Tongue (tissue), 2 donors: ENCODE measurements around the gene TMEM212. TPM values are rescaled to one million over a fixed set of nuclear protein-coding genes. Genes with fewer than 3 reads are reported as not detected.
A peak's percentile ranks its signal among the peaks of the same experiment; 100 is the strongest.
"Not testable (repeated sequence)": the region's sequence is repeated elsewhere in the genome, so short reads cannot be mapped to it uniquely, and the experiment has no call there.

ENCODE experiments used
- DNase-seq: peaks from one replicate; pipeline ENCODE4 v3.0.0-alpha.2; 2015
- total RNA-seq: library from RNA; depleted of rRNA; stranded (reverse); fragments of >200 nt; gene quantifications from one replicate; pipeline ENCODE4 v1.2.3, GENCODE V29; 2014

The TMEM212 gene
- total RNA-seq, 1 donor from 2014 or later: not detected

DNA sequence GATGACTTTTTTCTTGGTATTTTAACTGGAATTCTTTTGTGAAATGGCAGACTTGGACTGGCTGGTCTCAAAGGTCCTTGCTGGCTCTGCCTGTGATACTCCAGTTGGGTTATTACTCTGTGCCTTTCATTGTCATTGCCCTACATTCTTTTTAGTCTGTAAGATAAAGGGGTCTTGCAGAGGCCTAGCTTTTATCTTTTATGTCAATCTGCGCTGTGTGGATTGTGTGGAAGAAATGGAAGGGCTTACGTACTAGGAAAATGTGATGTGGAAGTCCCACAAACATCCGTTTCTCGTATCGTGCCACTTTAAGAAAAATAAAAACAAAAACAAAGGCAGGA is 8.7 kb upstream of the TMEM212 start:
- DNase-seq: no peak

DNA sequence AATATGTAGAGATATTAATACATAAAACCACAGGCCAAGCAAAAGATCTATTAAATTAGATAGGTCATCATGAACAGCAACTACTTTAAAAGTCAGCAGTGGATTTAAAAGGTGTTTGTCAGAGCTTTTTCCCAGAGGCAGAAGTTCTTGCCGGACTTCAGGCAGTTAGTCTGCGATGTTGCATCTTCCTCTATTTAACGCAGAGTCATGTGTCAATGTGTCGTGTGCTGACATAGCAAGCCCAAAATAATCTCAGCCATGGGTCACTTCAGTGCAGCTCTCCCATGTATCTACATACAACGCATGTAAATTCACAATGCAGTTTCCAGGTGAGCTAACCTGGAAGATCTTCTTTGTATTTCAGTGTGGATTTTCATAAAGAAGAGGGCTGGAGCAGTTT is 8.0 kb upstream of the TMEM212 start:
- no peak for DNase-seq

DNA sequence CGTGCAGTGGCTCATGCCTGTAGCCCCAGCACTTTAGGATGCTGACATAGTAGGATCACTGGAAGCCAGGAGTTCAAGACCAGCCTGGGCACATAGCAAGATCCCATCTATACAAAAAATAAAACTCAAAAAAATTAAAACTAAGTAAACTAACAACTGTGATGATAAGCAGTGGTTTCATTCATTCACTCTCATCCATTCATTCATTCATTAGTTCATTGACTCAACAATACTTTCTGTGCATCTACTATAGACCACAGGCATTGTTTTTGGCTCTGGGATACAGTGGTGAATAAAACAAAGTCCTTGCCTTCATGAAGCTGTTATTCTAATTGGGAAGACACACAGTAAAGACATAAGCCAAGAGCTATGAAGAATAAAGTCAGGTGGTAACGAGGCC is 7.5 kb upstream of the TMEM212 start:
- no peak for DNase-seq

DNA sequence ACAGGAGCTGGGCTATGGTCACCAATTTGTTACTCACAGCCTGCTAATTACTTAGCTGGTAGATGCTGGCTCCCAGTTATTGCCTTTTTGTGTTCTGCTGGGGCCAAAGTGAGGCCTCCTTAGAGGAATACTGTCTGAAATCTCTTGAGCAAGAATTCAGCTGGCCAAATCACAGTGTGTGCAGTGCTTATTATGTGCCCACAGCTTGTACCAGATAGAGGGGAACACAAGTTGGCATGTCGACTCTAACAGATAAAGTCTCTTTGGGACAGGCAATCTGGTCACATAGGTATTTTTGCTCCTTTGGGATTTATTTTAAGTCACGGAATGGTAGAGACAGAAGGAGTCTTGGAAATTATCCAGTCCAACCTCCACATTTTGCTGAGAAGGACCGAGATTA is 6.3 kb upstream of the TMEM212 start:
- DNase-seq: no peak

DNA sequence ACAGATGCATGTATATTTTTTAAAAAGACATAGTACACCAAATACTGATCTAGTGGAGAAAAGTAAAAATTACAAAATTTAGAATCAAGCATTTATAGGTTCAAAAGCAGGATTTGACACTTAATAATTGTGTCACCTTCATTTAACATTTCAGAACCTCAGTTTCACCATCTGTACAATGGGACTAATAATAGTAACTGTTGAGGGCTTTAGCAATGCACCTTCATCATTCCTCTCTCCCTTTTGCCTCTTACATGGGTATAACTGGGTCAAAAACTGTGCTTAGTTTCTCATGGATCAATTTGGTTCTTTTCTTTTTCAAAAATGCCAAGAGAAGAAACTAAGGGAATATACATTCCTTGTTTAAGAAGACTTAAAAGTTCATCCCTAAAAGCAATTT is 5.5 kb upstream of the TMEM212 start:
- no peak for DNase-seq

DNA sequence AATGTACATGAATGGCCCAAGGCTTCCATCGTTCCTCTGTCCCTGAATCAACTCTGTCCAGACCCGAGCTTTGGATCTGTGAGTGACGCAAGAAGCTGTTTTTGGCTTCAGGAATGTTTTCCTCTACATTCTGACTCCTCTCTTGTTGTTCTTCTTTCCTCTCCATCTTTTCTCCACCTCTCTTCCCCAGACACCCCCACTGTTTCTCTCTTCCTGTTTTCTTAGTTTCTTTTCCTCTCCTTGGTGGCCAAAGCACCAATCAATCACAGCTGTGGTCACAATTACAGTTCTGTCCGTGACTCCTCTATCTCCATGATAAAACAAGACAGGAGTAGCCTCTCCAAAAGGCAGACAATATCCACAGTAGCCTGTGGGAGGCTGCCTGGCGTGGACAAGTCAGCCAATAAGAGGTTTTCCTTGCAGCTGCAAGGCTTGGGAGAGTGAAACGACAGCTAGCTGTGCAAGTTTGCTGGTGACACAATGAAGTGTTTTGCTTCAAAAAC is 4.9 kb upstream of the TMEM212 start:
- DNase-seq: peak; percentile 71

DNA sequence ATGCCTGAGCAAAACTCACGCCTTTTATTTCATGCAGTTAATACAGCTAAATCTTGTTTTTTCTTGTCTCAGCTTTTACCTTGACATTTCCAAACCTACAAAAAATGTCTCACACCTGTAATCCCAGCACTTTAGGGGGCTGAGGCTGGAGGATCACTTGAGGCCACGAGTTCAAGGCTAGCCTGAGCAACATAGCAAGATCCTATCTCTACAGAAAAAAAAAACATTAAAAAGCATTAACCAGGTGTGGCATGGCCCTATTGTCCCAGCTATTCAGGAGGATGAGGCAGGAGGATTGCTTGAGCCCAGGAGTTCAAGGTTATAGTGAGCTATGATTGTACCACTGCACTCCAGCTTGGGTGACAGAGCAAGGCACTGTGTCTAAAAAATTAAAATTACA is 3.9 kb upstream of the TMEM212 start:
- DNase-seq: no peak

DNA sequence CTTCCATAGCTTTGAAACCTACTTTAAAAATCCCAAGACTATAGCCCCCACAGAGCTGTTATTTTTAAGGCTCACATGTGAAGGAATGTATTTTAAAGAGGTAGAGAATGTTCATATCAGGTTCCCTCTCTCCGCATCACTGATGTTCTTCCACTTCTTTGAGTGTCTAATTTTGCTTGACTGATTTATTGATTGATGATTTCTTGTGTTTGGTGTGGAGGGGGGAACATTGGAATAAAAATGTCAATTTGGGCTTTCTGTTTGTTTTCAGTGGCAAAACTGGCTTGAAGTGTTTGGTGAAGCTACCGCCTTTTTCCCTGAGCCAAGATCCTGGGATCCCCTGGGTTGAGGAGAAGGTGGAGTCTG is 2.7 kb upstream of the TMEM212 start:
- DNase-seq: no peak

DNA sequence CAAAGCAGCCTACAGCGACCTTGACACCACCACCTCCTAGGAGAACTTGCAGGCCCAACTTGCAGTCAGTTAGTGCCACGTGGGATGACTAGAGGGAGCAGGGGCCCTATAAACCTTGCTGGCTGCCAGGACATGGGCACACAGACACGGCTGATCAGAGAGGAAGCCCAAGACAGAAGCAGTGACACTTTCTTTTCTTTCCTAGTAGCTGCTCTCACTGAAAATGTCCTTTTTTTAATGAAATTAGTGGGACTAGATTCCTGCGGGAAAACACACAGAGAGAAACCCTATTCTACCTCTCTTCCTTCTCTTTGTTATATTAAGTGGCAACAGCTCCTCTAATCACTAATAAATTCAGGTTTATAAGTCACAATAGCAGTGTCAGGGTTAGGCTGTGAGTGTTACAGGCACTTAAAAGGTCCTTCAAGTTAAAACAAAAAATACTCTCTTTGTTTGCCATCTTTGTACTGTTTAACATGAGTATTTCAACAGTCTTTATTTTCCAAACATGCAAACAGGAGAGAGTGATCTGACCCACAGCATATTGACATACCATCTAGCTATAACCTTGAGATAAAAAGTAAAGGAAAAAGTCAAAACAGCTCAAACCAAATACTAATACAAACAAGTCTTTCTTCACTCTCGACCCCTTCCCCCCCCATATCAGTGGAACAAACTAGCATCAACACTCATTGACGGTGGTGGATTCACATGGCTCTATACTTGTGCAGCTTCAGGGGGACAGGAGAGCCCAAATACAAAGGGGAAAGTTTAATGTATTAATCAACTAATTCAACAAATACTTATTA is 2.1 kb upstream of the TMEM212 start:
- no peak for DNase-seq

DNA sequence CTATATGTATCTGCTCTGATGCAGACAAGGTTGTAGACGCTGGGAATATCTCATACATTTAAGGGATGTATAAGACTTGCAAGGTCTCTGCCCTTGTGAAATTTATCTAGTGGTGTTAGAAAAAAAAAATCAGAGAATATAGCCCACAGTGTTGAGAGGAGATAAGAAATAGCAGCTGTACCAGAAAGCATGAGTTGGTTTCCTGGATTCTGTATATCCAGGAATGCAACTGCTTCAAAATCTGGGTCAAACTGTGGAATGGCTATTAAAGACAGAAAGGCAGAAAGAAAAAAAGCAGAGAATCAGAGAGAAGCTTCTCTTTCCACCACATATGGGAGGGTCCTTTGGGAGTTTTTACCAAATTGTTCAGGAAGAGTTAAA is 1.5 kb upstream of the TMEM212 start:
- no peak for DNase-seq

DNA sequence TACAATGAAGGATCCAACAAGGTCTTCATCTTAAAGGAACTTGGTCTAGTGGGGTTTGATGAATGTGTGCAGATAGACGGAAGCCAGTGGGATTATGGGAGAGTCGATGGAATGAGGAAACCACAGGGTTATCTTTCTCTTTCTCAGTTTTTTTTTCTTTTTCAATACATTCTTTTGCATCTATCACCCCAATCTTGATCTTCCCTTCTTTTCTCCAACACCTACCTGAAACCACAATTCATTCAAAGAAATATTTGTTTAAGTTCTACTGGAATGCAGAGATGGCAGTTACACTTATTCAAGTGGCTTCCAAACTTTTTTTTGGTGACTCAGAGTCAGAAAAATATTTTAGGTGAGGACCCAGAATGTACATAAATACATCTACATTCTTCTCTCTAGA is 1.7 kb downstream of the TMEM212 start:
- DNase-seq: no peak

DNA sequence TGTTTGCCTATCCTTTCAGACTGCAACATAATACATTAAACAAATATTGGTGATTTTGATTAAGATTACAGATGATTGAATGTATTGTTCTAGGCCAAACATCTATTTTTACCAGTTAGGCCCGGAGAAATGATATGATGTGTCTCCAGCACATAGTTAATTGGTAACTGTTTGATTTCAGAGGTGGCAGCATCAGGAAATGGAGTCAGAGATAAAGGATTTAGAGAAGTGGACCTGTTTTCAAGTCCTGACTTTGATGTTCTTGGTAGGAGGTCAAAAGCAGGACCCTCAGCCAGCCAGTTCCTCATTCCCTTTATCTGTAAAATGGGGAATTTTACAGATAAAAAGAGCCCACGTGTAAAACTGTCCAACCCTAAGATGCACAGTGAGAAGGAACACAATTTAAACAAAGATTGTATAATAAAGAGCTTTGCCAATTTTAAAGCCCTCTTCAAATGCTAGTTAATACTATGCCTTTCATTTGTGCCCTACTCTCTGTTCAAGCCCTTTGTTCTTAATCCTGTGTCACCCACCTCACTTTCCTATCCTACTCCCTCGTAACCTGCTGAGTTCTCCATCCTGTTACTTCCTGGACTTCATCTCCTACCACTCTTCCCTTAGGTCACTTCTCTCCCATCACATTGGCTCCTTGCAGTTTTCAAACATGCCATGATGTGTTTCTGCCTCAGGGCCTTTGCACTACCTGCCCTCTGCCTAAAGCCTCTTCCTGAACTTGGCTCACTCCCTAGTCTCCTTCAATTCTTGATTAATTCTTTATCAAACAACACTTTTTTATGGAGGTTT is 2.5 kb downstream of the TMEM212 start:
- DNase-seq: no peak

DNA sequence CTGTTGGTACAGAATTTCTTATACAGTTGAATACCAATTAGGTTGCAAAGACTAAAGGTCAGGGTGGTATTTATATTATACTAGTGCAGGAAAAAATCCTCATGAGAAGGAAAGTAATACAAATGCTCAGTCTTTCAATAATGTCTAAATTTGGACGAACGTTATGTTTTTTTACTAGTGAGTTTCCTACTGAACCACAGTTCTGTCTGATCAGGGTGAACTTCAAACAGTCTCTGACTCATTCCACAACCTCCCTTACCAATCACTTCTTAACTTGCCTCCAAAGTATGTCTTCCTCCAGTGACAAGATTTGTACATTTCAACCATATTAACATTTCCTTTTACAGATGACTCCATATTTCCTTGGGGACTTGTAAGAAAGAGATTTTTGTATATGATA is 3.4 kb downstream of the TMEM212 start:
- DNase-seq: no peak

DNA sequence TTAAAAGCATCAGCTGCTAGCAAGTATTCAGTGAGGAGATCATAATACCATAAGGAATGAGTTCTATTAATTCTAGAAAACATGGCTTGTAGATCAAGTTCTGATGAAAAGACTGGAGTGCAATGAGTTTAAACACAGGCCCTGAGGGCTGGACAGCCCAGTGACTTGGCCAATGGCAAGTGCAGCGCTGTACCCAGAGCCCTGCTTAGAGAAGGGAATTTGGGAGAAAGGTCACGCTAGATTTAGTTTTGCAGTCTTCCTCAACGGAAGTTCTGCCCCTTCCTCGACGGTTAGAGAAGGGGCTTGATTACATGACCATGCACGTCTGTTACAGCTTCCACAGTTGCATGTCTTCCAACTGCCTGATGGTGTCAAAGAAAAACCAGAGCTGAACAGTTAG is 4.0 kb downstream of the TMEM212 start:
- DNase-seq: no peak

DNA sequence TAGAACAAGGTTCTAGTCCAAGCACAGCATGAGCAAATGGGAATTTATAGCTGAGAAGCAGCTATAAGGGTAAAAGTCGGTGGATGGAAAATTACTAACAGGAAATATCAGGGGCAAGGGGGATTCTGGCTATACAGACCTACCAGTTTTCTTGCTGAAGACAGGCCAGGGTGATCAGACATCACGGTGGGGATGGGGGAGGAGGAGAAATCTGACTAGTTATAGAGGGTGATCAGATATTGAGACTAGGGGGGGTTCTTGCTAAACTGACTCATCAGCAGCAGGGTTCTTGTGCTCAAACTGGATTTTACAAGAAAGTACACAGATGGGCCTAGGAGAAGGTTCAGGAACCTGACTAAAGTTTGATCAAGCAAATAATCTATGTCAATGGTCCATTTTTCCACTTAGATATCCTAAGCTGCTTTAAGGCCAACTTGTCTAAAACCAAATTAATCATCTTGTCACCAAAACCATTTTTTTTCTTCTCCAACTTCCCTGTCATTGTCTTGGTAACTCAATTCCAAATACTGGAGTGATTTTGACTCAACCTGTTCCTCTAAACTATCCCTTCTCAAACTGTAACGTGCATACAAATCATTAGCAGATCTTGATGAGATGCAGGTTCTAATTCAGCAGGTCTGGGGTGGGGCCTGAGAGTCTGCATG is 4.6 kb downstream of the TMEM212 start:
- DNase-seq: no peak

DNA sequence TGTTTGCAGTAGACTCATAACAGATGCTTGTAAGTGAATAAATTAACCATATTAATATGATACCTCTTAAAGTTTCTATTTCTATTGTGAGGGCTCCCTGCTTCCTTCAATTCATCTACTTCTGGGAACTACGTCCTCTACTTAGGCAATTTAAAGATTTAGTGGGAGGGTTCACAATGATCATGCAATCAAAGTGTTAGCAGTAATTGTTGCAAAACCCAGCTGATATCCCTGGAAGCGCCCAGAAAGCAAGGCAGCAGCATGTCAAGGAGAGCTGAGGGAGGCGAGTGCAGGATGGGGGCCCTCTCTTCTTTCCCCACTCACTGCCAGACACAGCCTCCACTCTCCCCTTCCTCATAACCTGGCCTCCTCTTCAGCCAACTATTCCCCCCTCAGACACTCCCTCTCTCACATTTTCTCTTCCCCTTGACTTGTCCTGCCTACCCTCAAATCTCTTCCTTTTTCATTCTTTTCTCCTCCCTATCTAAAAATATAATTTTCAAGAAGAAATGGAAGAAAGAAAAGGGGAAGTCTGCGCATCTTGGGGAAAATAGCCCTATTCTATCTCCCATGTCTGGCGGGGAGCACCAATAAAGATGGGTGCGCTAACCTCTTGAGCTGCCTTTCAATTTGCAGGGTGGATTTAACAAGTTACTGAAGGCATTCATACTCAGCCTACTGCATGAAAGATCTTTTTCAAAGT is 6.6 kb downstream of the TMEM212 start:
- no peak for DNase-seq

DNA sequence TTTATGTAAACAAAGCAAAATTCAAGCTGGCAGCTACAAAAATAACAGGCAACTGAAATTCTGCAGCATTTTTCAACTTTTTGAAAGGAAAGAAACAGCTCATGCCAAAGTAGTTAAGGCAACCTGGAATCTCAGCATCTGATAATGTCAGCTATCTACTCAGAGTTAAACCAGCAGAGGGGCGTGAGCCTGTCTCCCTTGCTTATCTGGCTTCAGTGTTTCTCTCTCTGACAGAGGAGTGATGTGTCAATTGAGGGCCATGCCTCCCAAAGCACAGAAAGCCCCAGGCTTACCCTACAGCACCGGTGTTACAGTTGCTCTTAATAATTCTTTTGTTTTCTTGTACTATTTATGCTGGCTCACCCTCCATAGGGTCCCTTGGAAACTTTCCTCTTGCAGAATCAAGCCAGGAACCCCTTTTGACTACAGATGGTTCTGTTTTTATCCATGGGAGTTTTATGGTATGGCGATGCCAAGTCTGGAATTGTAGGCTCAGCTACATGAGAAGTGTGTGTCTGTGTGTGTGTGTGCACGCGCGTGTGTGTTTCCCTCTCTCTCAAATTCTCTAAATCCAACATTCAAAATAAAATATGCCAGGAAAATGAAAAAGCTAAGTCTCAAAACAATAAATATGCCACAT is 7.3 kb downstream of the TMEM212 start:
- DNase-seq: peak; percentile 26

DNA sequence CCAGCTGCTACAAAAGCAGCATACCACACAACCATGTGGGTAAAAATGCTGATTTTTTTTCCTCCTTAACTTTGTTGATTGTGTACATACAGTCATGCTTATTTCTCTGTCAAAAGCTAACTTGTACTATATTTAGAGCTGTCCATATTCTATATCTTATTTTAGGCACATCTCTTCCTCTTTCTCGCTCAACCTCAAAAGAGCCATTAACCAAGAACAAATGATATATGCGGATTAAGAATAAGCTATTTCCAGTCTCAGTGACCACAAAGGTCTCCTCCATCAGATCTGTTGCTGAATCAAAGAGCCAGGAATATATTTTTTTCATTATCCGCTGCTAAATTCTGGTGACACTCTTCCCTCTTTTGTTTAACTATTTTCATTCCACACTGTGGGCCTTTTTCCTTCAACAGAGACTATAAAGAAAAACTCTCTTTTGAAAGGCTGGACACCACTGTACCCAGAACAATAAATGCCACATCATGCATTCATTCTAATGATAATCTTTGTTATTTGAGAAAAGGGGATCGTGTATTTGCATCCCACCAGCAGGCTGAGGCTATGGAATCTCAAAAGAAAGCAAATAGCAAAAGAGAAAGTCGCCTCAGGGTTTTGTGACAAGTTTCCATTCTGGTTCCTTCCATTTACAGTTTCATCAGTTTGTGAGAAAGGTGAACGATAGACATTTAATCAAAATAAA is 8.0 kb downstream of the TMEM212 start:
- DNase-seq: no peak

DNA sequence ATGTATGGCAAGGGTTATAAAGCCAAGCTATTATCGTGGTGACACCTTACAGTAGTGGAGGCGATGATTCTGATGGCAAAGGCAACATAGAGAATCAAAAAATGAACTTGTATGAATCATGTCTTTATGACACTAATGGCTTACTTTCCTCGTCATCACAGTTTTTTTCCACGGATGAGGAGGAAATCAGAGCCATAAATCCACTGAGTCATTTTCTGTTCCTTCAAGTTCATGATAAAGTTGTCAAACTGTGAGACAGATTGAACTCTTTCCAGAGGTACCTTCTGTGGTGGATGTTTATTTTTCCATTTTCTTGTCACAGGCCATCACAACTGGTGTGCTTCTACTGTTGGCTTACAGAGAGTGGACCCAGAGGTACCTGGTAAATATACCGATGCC is 8.5 kb downstream of the TMEM212 start:
- no peak for DNase-seq

DNA sequence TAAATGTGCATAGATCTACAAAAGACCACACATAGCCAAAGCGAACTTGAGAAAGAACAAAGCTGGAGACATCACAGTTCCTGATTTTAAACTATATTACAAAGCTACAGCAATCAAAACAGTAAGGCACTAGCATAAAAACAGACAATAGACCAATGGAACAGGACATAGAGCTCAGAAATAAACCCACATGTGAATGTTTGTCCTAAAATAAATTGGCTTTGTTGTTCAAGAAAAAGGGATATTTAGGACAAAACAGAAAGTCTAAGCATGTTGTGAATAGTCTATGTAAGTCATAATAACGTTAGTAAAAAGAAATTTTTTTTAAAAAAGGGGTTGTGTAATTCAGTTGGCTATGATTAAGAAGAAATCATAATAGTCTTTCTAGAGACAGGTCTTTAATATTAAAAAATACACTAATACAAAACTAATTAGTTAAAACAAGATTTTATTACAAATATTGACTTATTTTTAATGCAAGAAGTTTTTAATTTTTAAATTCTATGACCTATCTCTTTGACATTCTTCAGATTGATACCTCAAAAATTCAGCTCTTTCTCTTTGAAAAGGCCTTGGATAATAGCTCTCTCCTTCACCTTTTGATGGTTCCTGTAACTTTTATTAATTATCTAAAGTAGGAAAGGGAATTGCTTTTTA is 11.6 kb downstream of the TMEM212 start:
- no peak for DNase-seq

DNA sequence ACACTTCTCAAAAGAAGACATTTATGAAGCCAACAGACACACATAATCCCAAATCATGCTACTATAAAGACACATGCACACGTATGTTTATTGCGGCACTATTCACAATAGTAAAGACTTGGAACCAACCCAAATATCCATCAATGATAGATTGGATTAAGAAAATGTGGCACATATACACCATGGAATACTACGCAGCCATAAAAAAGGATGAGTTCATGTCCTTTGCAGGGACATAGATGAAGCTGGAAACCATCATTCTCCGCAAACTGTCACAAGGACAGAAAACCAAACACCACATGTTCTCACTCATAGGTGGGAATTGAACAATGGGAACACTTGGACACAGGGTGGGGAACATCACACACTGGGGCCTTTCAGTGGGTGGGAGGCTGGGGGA is 15.6 kb downstream of the TMEM212 start:
- not testable (repeated sequence) for DNase-seq
